ENCODE data around the gene WDR41.
"Not testable (repeated sequence)": the region's sequence is repeated elsewhere in the genome, so short reads cannot be mapped to it uniquely, and the experiment has no call there.

DNA sequence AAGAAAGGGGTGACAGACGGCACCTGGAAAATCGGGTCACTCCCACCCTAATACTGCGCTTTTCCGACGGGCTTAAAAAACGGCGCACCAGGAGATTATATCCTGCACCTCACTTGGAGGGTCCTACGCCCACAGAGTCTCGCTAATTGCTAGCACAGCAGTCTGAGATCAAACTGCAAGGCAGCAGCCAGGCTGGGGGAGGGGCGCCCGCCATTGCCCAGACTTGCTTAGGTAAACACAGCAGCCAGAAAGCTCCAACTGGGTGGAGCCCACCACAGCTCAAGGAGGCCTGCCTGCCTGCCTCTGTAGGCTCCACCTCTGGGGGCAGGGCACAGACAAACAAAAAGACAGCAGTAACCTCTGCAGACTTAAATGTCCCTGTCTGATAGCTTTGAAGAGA is 17.1 kb downstream of the WDR41 start:
- TF ChIP-seq, protein P1, sequence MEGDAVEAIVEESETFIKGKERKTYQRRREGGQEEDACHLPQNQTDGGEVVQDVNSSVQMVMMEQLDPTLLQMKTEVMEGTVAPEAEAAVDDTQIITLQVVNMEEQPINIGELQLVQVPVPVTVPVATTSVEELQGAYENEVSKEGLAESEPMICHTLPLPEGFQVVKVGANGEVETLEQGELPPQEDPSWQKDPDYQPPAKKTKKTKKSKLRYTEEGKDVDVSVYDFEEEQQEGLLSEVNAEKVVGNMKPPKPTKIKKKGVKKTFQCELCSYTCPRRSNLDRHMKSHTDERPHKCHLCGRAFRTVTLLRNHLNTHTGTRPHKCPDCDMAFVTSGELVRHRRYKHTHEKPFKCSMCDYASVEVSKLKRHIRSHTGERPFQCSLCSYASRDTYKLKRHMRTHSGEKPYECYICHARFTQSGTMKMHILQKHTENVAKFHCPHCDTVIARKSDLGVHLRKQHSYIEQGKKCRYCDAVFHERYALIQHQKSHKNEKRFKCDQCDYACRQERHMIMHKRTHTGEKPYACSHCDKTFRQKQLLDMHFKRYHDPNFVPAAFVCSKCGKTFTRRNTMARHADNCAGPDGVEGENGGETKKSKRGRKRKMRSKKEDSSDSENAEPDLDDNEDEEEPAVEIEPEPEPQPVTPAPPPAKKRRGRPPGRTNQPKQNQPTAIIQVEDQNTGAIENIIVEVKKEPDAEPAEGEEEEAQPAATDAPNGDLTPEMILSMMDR (IDR thresholded peaks at IDR 0.05), result not testable (repeated sequence)
- TF ChIP-seq POLR2A (IDR thresholded peaks at IDR 0.05), result not testable (repeated sequence)

Data from right lobe of liver (tissue), 4 donors.